ENCODE measurements around the gene LRP6. TPM values are rescaled to one million over a fixed set of nuclear protein-coding genes. Genes with fewer than 3 reads are reported as not detected.

Gene LRP6
- total and polyA plus RNA-seq, 2 donors (not counting 1 experiment from before 2014, with no cell fraction given) = 21.0 to 39.3 TPM

DNA sequence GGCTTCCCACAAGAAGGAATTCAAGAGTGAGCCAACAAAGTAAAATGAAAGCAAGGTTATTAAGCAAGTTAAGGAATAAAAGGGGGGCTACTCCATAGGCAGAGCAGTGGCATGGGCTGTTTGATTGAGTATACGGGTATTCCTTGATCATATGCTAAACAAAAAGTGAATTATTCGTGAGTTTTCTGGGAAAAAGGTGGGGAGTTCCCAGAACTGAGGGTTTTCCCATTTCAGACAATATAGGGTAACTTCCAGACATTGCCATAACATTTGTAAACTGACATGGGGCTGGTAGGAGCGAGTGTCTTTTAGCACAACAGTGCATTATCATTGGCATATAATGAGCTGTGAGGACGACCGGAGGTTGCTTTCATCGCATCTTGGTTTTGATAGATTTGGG, 198.1 kb downstream of the LRP6 start:
- Histone ChIP-seq H3K9ac (ENCODE audit: insufficient read depth, low read length) (no peak overlapping the region), H3K27me3 (ENCODE audit: control insufficient read depth, insufficient read depth, low read length) (no peaks in the 10 kb centered on the region), H3K4me2 (ENCODE audit: extremely low read depth, insufficient read depth, low read length) (no peak overlapping the region), H3K9me3 (ENCODE audit: control insufficient read depth, insufficient read depth, low read depth, low read length) (no peaks in the 10 kb centered on the region), H3K4me1 (ENCODE audit: control insufficient read depth, extremely low read depth, insufficient read depth, low read length) (no peaks in the 10 kb centered on the region), H3K4me3 (replicated peaks in 1 of 4; ENCODE audit: control extremely low read depth in 1 of 4, insufficient read depth in 1 of 4, low read depth in 3 of 4, low read length in 4 of 4) (no peak overlapping the region), H3K79me2 (ENCODE audit: control insufficient read depth, insufficient read depth, low read length) (no peaks in the 10 kb centered on the region), H4K20me1 (ENCODE audit: control insufficient read depth, extremely low read depth, insufficient read depth, low read length) (no peaks in the 10 kb centered on the region), H3K27ac (ENCODE audit: insufficient read depth, low read length) (no peak overlapping the region), H3K36me3 (ENCODE audit: control insufficient read depth, insufficient read depth, low read length) (no peaks in the 10 kb centered on the region), H2AFZ (ENCODE audit: low read length) (no peak overlapping the region)
- no peak for DNase-seq (ENCODE audit: low read depth in 2 of 2)
- TF ChIP-seq, protein P1, sequence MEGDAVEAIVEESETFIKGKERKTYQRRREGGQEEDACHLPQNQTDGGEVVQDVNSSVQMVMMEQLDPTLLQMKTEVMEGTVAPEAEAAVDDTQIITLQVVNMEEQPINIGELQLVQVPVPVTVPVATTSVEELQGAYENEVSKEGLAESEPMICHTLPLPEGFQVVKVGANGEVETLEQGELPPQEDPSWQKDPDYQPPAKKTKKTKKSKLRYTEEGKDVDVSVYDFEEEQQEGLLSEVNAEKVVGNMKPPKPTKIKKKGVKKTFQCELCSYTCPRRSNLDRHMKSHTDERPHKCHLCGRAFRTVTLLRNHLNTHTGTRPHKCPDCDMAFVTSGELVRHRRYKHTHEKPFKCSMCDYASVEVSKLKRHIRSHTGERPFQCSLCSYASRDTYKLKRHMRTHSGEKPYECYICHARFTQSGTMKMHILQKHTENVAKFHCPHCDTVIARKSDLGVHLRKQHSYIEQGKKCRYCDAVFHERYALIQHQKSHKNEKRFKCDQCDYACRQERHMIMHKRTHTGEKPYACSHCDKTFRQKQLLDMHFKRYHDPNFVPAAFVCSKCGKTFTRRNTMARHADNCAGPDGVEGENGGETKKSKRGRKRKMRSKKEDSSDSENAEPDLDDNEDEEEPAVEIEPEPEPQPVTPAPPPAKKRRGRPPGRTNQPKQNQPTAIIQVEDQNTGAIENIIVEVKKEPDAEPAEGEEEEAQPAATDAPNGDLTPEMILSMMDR (conservative IDR thresholded peaks at IDR 0.05 in 1 of 2, IDR thresholded peaks at IDR 0.05 in 1 of 2; ENCODE audit: low read depth in 1 of 2, low read length in 2 of 2) = no peak
- no peak for TF ChIP-seq EZH2 (IDR thresholded peaks at IDR 0.05; ENCODE audit: low read length, missing control alignments)

Other genes with a start within 250 kb of the LRP6 start
- gene BCL2L14, start 196.1 kb downstream of the LRP6 start, total RNA-seq = not detected in 2 replicates
- not detected in 2 replicates for gene BCL2L14, start 196.1 kb downstream of the LRP6 start, polyA plus RNA-seq
- 1.3 and 1.8 TPM in 2 replicates for gene MANSC1, start 83.2 kb upstream of the LRP6 start, total RNA-seq
- gene MANSC1, start 83.2 kb upstream of the LRP6 start, polyA plus RNA-seq = 3.4 and 3.7 TPM in 2 replicates
- 14.4 and 15.7 TPM in 2 replicates for gene BORCS5, start 90.0 kb upstream of the LRP6 start, total RNA-seq
- 13.5 and 17.9 TPM in 2 replicates for gene BORCS5, start 90.0 kb upstream of the LRP6 start, polyA plus RNA-seq